ENCODE measurements around the gene APRT.
"Not testable (repeated sequence)": the region's sequence is repeated elsewhere in the genome, so short reads cannot be mapped to it uniquely, and the experiment has no call there.

APRT gene

GRCh38 chr16:88841521-88842307 is 30.0 kb upstream of the APRT start:
- no peak for DNase-seq

- no peak for DNase-seq
These were observed 29.0 kb upstream of the APRT start for GRCh38 chr16:88840600-88841215.

GRCh38 chr16:88839745-88840599 is 28.2 kb upstream of the APRT start:
- DNase-seq: no peak

- no peak for DNase-seq
These were observed 27.4 kb upstream of the APRT start for GRCh38 chr16:88839026-88839529.

GRCh38 chr16:88838566-88838965 is 26.8 kb upstream of the APRT start:
- DNase-seq: no peak

GRCh38 chr16:88837806-88838205 is 26.1 kb upstream of the APRT start:
- DNase-seq: no peak

- DNase-seq: no peak
These were observed 25.1 kb upstream of the APRT start for GRCh38 chr16:88836791-88837190.

GRCh38 chr16:88835818-88836217 is 24.1 kb upstream of the APRT start:
- DNase-seq: no peak

GRCh38 chr16:88835383-88835782 is 23.7 kb upstream of the APRT start:
- no peak for DNase-seq

- no peak for DNase-seq
These were observed 22.9 kb upstream of the APRT start for GRCh38 chr16:88834670-88835069.

- DNase-seq: no peak
These were observed 21.4 kb upstream of the APRT start for GRCh38 chr16:88833086-88833485.

GRCh38 chr16:88831838-88832237 is 20.1 kb upstream of the APRT start:
- DNase-seq: no peak

- DNase-seq: no peak
These were observed 19.1 kb upstream of the APRT start for GRCh38 chr16:88830783-88831182.

- DNase-seq: no peak
These were observed 18.5 kb upstream of the APRT start for GRCh38 chr16:88830258-88830657.

GRCh38 chr16:88828711-88829110 is 17.0 kb upstream of the APRT start:
- no peak for DNase-seq

- DNase-seq: no peak
These were observed 16.0 kb upstream of the APRT start for GRCh38 chr16:88827727-88828126.

GRCh38 chr16:88826070-88826840 is 14.5 kb upstream of the APRT start:
- DNase-seq: no peak

- no peak for DNase-seq
These were observed 13.4 kb upstream of the APRT start for GRCh38 chr16:88825146-88825545.

GRCh38 chr16:88824256-88825077 is 12.7 kb upstream of the APRT start:
- no peak for DNase-seq

- not testable (repeated sequence) for DNase-seq
These were observed 11.9 kb upstream of the APRT start for GRCh38 chr16:88823646-88824045.

- DNase-seq: no peak
These were observed 10.7 kb upstream of the APRT start for GRCh38 chr16:88822281-88823040.

Measured in T-helper 1 cell (primary cell).